ENCODE measurements around the gene RNF152. TPM values are rescaled to one million over a fixed set of nuclear protein-coding genes. Genes with fewer than 3 reads are reported as not detected.

Gene RNF152
- total RNA-seq, 1 experiment from 2014 or later, result 1.7 TPM

DNA sequence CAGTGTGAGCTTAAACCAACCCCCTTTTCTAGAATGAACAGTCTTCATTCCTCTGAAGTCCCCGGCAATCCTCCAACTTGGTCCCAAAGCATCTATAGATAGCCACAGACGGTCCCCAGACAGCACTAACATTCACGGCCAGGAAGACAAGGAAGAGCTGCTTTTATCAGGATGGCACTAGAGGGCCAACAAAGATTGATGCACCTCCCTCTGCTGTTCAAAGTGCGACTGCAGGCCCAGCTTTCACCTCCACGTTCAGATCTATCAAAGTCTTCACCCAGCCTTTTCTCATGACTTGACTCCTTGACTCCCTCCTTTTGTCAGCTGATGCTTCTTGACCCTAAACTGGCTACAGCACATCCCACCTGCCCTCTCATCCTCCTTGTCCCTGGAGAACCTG lies 54.3 kb downstream of the RNF152 start:
- Mint-ChIP-seq H3K27ac (ENCODE audit: low read depth, unreplicated experiment) (no peak overlapping the region), H3K9me3 (ENCODE audit: unreplicated experiment) (no peaks in the 10 kb centered on the region), H3K36me3 (ENCODE audit: insufficient read depth, unreplicated experiment) (no peaks in the 10 kb centered on the region), H3K4me1 (ENCODE audit: insufficient read depth, unreplicated experiment) (no peaks in the 10 kb centered on the region), H3K4me3 (ENCODE audit: unreplicated experiment) (no peak overlapping the region), H3K27me3 (ENCODE audit: insufficient read depth, unreplicated experiment) (no peaks in the 10 kb centered on the region)
- intact Hi-C loops (cut with micrococcal nuclease), result no loop called here
- ChIA-PET POLR2A (no interaction called here), CTCF (interaction anchor here (0.6 to 0.7 kb wide), 2 partner anchors 32 to 88 kb away, joined by 3 read pairs; no protein-coding TSS in a partner anchor)
- TF ChIP-seq, protein P1, sequence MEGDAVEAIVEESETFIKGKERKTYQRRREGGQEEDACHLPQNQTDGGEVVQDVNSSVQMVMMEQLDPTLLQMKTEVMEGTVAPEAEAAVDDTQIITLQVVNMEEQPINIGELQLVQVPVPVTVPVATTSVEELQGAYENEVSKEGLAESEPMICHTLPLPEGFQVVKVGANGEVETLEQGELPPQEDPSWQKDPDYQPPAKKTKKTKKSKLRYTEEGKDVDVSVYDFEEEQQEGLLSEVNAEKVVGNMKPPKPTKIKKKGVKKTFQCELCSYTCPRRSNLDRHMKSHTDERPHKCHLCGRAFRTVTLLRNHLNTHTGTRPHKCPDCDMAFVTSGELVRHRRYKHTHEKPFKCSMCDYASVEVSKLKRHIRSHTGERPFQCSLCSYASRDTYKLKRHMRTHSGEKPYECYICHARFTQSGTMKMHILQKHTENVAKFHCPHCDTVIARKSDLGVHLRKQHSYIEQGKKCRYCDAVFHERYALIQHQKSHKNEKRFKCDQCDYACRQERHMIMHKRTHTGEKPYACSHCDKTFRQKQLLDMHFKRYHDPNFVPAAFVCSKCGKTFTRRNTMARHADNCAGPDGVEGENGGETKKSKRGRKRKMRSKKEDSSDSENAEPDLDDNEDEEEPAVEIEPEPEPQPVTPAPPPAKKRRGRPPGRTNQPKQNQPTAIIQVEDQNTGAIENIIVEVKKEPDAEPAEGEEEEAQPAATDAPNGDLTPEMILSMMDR (IDR thresholded peaks at IDR 0.05; ENCODE audit: unreplicated experiment), result no peak
- no peak for DNase-seq (ENCODE audit: unreplicated experiment)
- no TSS peak for BruUV-seq (replicated peaks)

DNA sequence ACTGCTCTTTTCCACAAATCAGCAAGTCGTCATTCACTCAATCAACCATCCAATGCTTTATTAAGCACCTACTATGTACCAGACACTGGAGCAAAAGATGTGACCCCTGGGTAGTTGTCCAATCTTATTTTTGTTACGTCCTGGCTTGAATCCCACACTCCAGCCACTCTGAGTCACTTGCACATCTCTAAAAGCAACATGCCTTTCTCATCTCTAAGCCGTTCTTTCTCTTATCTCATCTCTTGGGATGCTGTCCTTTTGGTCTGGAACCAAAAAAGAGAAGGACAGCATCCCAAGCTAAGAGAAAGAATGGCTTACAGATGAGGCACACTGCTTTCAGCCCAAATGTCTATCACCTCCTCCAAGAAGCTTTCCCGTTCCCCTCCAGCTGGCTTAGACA lies 58.8 kb downstream of the RNF152 start:
- Mint-ChIP-seq H3K27ac (ENCODE audit: low read depth, unreplicated experiment) (no peak overlapping the region), H3K36me3 (ENCODE audit: insufficient read depth, unreplicated experiment) (no peaks in the 10 kb centered on the region), H3K4me3 (ENCODE audit: unreplicated experiment) (no peak overlapping the region), H3K4me1 (ENCODE audit: insufficient read depth, unreplicated experiment) (no peaks in the 10 kb centered on the region), H3K9me3 (ENCODE audit: unreplicated experiment) (no peaks in the 10 kb centered on the region), H3K27me3 (ENCODE audit: insufficient read depth, unreplicated experiment) (no peaks in the 10 kb centered on the region)
- ChIA-PET CTCF (interaction anchor here (0.5 kb wide), 1 partner anchor 300 kb away, joined by 3 read pairs; no protein-coding TSS in a partner anchor), POLR2A (interaction anchor here (1.0 kb wide), 1 partner anchor 10 kb away, joined by 3 read pairs; no protein-coding TSS in a partner anchor)
- BruUV-seq (replicated peaks), result no TSS peak
- no peak for DNase-seq (ENCODE audit: unreplicated experiment)
- intact Hi-C loops (cut with micrococcal nuclease), result no loop called here
- TF ChIP-seq, protein P1 (IDR thresholded peaks at IDR 0.05; ENCODE audit: unreplicated experiment), result no peak

DNA sequence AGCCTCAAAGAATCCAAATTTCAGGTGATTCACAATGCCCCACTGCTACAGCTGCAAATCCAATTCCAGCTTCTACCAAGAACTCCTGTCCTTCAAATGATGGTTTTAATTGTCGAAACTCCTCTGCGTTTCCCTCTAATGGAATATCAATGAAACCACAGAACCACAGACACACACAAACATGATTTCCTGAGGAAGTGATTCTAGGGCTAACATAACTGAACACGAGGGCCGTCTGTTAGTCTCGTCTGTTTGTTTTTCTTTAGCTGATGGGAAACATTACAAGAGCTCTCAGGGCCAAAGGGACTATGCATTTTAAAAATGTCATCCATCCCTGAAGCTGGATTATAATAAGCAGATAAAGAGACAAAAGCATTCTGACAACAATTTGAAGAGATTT lies 59.4 kb downstream of the RNF152 start:
- POLR2A ChIA-PET, result interaction anchor here (1.0 kb wide), 1 partner anchor 9 kb away, joined by 3 read pairs; no protein-coding TSS in a partner anchor
- Mint-ChIP-seq H3K36me3 (ENCODE audit: insufficient read depth, unreplicated experiment) (no peaks in the 10 kb centered on the region), H3K9me3 (ENCODE audit: unreplicated experiment) (no peaks in the 10 kb centered on the region), H3K27ac (ENCODE audit: low read depth, unreplicated experiment) (no peak overlapping the region), H3K4me1 (ENCODE audit: insufficient read depth, unreplicated experiment) (no peaks in the 10 kb centered on the region), H3K27me3 (ENCODE audit: insufficient read depth, unreplicated experiment) (no peaks in the 10 kb centered on the region), H3K4me3 (ENCODE audit: unreplicated experiment) (no peak overlapping the region)
- CTCF ChIA-PET, result no interaction called here
- no peak for DNase-seq (ENCODE audit: unreplicated experiment)
- no TSS peak for BruUV-seq (replicated peaks)
- TF ChIP-seq, protein P1 (IDR thresholded peaks at IDR 0.05; ENCODE audit: unreplicated experiment), result no peak
- intact Hi-C loops (cut with micrococcal nuclease), result no loop called here

DNA sequence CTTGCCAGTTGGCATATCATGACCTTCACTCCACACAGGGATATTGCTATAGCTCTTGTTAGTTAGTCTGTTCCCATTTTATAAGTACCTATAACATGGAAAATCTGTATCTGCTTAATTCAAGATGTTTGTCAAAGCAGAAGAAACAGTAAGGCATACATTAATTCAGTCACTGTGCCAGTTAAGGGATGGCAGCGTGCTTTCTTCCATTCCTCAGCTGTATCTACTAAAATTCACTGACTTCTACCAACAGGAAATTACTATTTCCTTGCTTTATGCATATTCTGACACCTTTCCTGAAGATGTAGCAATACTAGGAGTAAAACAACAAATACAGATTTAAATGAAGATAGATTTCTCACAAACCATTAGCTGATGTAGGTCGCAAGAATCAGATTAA lies 59.9 kb downstream of the RNF152 start:
- CTCF ChIA-PET, result interaction anchor here (1.1 kb wide), 1 partner anchor 16 kb away, joined by 3 read pairs; no protein-coding TSS in a partner anchor
- TF ChIP-seq, protein P1 (IDR thresholded peaks at IDR 0.05; ENCODE audit: unreplicated experiment), result no peak
- H3K36me3 Mint-ChIP-seq (ENCODE audit: insufficient read depth, unreplicated experiment), result peaks cover 3% of the 10 kb centered on the region
- intact Hi-C loops (cut with micrococcal nuclease), result no loop called here
- no TSS peak for BruUV-seq (replicated peaks)
- no peaks in the 10 kb centered on the region for H3K27me3 Mint-ChIP-seq (ENCODE audit: insufficient read depth, unreplicated experiment)
- DNase-seq (ENCODE audit: unreplicated experiment), result no peak
- H3K9me3 Mint-ChIP-seq (ENCODE audit: unreplicated experiment), result no peaks in the 10 kb centered on the region
- no peaks in the 10 kb centered on the region for H3K4me1 Mint-ChIP-seq (ENCODE audit: insufficient read depth, unreplicated experiment)
- H3K27ac Mint-ChIP-seq (ENCODE audit: low read depth, unreplicated experiment), result no peak overlapping the region
- no peak overlapping the region for H3K4me3 Mint-ChIP-seq (ENCODE audit: unreplicated experiment)
- POLR2A ChIA-PET, result interaction anchor here (1.0 kb wide), 1 partner anchor 9 kb away, joined by 3 read pairs; no protein-coding TSS in a partner anchor
